Endothelial cell of umbilical vein (primary cell): ENCODE measurements around the gene ZNF92. TPM values are rescaled to one million over a fixed set of nuclear protein-coding genes. Genes with fewer than 3 reads are reported as not detected.
A peak's percentile ranks its signal among the peaks of the same experiment; 100 is the strongest.
"Not testable (repeated sequence)": the region's sequence is repeated elsewhere in the genome, so short reads cannot be mapped to it uniquely, and the experiment has no call there.

Source experiments
- BruUV-seq: library from RNA; stranded (reverse); fragments of 400-500 nt; replicated peaks from 2 replicates; lab custom pipeline; 2021; lab: Mats Ljungman, UMichigan
- CTCF ChIA-PET: fragments of 300-600, 350-600 bp; sonication (Branson Sonifier 250); formaldehyde crosslinking; loops from one replicate; lab custom pipeline; 2021; ENCODE audit warnings: antibody characterized with exemption, inconsistent platforms; lab: Charles Lee
- POLR2A ChIA-PET: fragments of 300-600, 350-600 bp; sonication (Branson Sonifier 250); formaldehyde crosslinking; loops from one replicate; lab custom pipeline; 2021; ENCODE audit warnings: antibody characterized with exemption, inconsistent platforms; lab: Charles Lee
- DNase-seq: peaks from one replicate; pipeline ENCODE4 v3.0.0-alpha.2; 2011; ENCODE audit warnings: low read depth, low spot score
- FAIRE-seq: peaks from 2 replicates; lab custom pipeline; 2011; peaks lifted over from hg19 to GRCh38; lab: Jason Lieb, UNC
- H2AFZ ChIP-seq: 2 replicates; pipeline ENCODE4 v1.6.0; 2012; ENCODE audit warnings: low read depth, low read length, control low read depth, inconsistent platforms
- H3K27ac ChIP-seq: 2 replicates; pipeline ENCODE4 v1.5.1; 2011; ENCODE audit warnings: low read depth, mild to moderate bottlenecking, control low read depth, low read length, moderate library complexity; ENCODE audit not compliant: insufficient read depth
- H3K27me3 ChIP-seq, 2 experiments: 2 replicates each; pipeline versions ENCODE4 v1.6.0 to v1.6.1; 2011; ENCODE audit warnings: low read length in 2 of 2, mixed read lengths in 1 of 2; ENCODE audit not compliant: control insufficient read depth in 2 of 2, insufficient read depth in 2 of 2
- H3K36me3 ChIP-seq, 2 experiments: 2 replicates in 1 of 2; 3 replicates in 1 of 2; pipeline ENCODE4 v1.5.1; 2011; ENCODE audit warnings: low read length in 2 of 2, mild to moderate bottlenecking in 1 of 2, moderate library complexity in 1 of 2; ENCODE audit not compliant: control insufficient read depth in 2 of 2, insufficient read depth in 2 of 2; ENCODE audit errors: extremely low read depth in 1 of 2
- H3K4me1 ChIP-seq: 3 replicates; pipeline ENCODE4 v1.5.1; 2011; ENCODE audit warnings: mild to moderate bottlenecking, low read length; ENCODE audit not compliant: control insufficient read depth, insufficient read depth; ENCODE audit errors: extremely low read depth
- H3K4me2 ChIP-seq: 2 replicates; pipeline ENCODE4 v1.6.1; 2011; ENCODE audit warnings: low read length, control low read depth, mixed read lengths; ENCODE audit not compliant: insufficient read depth
- H3K4me3 ChIP-seq, 3 experiments: fragments of 200-600 bp in 1 of 3; sonication (generic), shearing (Covaris generic) in 1 of 3; replicated peaks in 1 of 3; 2 replicates each; pipeline ENCODE4 v1.5.1; 2011 to 2016; ENCODE audit warnings: control low read depth in 3 of 3, low read length in 3 of 3, mild to moderate bottlenecking in 2 of 3, inconsistent platforms in 1 of 3, low read depth in 1 of 3, moderate library complexity in 1 of 3; ENCODE audit not compliant: insufficient read depth in 1 of 3
- H3K79me2 ChIP-seq: 2 replicates; pipeline ENCODE4 v1.6.0; 2012; ENCODE audit warnings: low read length, inconsistent platforms; ENCODE audit not compliant: control insufficient read depth, insufficient read depth
- H3K9ac ChIP-seq: replicated peaks from 2 replicates; pipeline ENCODE3; 2011; ENCODE audit warnings: low read length, control low read depth; ENCODE audit not compliant: insufficient read depth; ENCODE audit errors: extremely low read depth
- H3K9me1 ChIP-seq: replicated peaks from 3 replicates; pipeline ENCODE4 v1.6.0; 2011; ENCODE audit warnings: mild to moderate bottlenecking, low read length; ENCODE audit not compliant: control insufficient read depth, insufficient read depth; ENCODE audit errors: extremely low read depth
- H3K9me3 ChIP-seq: replicated peaks from 2 replicates; pipeline ENCODE4 v1.5.1; 2012; ENCODE audit warnings: low read length, inconsistent platforms; ENCODE audit not compliant: control insufficient read depth, insufficient read depth
- H4K20me1 ChIP-seq: replicated peaks from 2 replicates; pipeline ENCODE3; 2011; ENCODE audit warnings: mild to moderate bottlenecking, low read length; ENCODE audit not compliant: control insufficient read depth, insufficient read depth; ENCODE audit errors: extremely low read depth
- EZH2 ChIP-seq: IDR thresholded peaks from 2 replicates; pipeline ENCODE4 v1.6.1; 2012; ENCODE audit warnings: borderline replicate concordance, low read depth, mild to moderate bottlenecking, moderate library complexity, low read length, inconsistent platforms; ENCODE audit not compliant: severe bottlenecking
- FOS ChIP-seq: IDR thresholded peaks from 2 replicates; pipeline ENCODE4 v1.6.1; 2011; ENCODE audit warnings: mild to moderate bottlenecking, low read length, moderate library complexity, borderline replicate concordance; ENCODE audit not compliant: insufficient read depth
- GATA2 ChIP-seq: IDR thresholded peaks from 2 replicates; pipeline ENCODE4 v1.7.0; 2011; ENCODE audit warnings: low read depth, mild to moderate bottlenecking, moderate library complexity, mixed read lengths, low read length; ENCODE audit not compliant: insufficient read length, insufficient read depth
- JUN ChIP-seq: IDR thresholded peaks from 2 replicates; pipeline ENCODE4 v1.6.1; 2011; ENCODE audit warnings: borderline replicate concordance, low read depth; ENCODE audit not compliant: insufficient read length, insufficient read depth
- MYC ChIP-seq: IDR thresholded peaks from one replicate; pipeline ENCODE4 v1.6.1; 2011; ENCODE audit warnings: mild to moderate bottlenecking, low read depth, low read length
- POLR2A ChIP-seq: IDR thresholded peaks from 2 replicates; pipeline ENCODE4 v1.6.1; 2012; ENCODE audit warnings: low read depth, mild to moderate bottlenecking, control low read depth, low read length
- POLR2AphosphoS5 ChIP-seq: IDR thresholded peaks from 2 replicates; pipeline ENCODE4 v1.6.1; 2012; ENCODE audit warnings: low read depth, mild to moderate bottlenecking, control low read depth, low read length, moderate library complexity; ENCODE audit not compliant: insufficient read depth
- dilution Hi-C: fragments of 300-500 bp; cut with MboI; formaldehyde crosslinking; loops from one replicate; pipeline ENCODE4 v1.15.0; 2019; ENCODE audit warnings: low sequenced_read_pairs; ENCODE audit not compliant: extremely low pct_ligation_motif_present
- intact Hi-C: fragments of 100-400 bp; cut with micrococcal nuclease; formaldehyde crosslinking; loops from one replicate; pipeline ENCODE4 v1.10.0; 2022
- polyA plus RNA-seq, 4 experiments: library from polyadenylated mRNA; depleted of rRNA in 3 of 4; stranded (reverse) in 3 of 4; unstranded in 1 of 4; fragments of >200 nt; gene quantifications; 2 replicates each; pipeline versions ENCODE4 v1.2.1 to v1.2.3, GENCODE V29; 2011 to 2012; ENCODE audit warnings: missing spikeins in 1 of 4
- total RNA-seq: library from RNA; stranded (reverse); gene quantifications from 2 replicates; pipeline ENCODE4 v1.2.3, GENCODE V29; 2021
- TF ChIP-seq, protein P1 (sequence below): IDR thresholded peaks from 2 replicates; pipeline ENCODE4 v1.6.1; 2011; ENCODE audit not compliant: insufficient read depth, insufficient read length
- TF ChIP-seq, protein P2 (sequence below), 2 donors: IDR thresholded peaks; 1 replicate in 1 of 2; 2 replicates in 1 of 2; pipeline ENCODE4 v1.5.1; 2011; ENCODE audit warnings: low read length in 2 of 2, mild to moderate bottlenecking in 2 of 2, moderate library complexity in 2 of 2, control low read depth in 1 of 2, inconsistent platforms in 1 of 2, low read depth in 1 of 2; ENCODE audit not compliant: insufficient read depth in 1 of 2; ENCODE audit errors: extremely low read depth in 1 of 2

The ZNF92 gene
- total and polyA plus RNA-seq, 2 donors (not counting 3 experiments of a cell fraction or from before 2014, with no cell fraction given) = 0.90 to 8.9 TPM

DNA sequence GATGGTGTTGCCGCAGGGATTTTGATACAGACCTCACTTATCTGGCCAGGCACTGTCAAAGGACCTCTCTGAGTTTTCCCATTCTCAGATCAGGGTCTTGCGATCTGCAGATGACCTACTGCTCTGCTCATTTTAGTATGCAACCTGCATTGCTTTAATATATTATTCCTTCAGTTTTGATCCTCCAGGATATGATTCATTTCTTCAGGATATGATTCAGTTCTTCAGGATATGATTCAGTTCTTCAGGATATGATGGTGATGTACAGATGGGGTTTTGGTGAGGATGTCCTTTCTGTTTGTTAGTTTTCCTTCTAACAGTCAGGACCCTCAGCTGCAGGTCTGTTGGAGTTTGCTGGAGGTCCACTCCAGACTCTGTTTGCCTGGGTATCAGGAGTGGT, 33.1 kb downstream of the ZNF92 start:
- H3K27me3 ChIP-seq, H3K4me1 ChIP-seq, H3K79me2 ChIP-seq, H3K9me1 ChIP-seq, H2AFZ ChIP-seq, H3K9ac ChIP-seq, FAIRE-seq, dilution Hi-C loops, intact Hi-C loops, H3K4me2 ChIP-seq, CTCF ChIA-PET, H4K20me1 ChIP-seq, H3K27ac ChIP-seq, BruUV-seq, H3K36me3 ChIP-seq, H3K4me3 ChIP-seq, H3K9me3 ChIP-seq, POLR2A ChIA-PET: not testable (repeated sequence)
- DNase-seq = peak; percentile 35
- TF ChIP-seq JUN = peak; percentile 64
- peak; percentile 40 for TF ChIP-seq FOS

DNA sequence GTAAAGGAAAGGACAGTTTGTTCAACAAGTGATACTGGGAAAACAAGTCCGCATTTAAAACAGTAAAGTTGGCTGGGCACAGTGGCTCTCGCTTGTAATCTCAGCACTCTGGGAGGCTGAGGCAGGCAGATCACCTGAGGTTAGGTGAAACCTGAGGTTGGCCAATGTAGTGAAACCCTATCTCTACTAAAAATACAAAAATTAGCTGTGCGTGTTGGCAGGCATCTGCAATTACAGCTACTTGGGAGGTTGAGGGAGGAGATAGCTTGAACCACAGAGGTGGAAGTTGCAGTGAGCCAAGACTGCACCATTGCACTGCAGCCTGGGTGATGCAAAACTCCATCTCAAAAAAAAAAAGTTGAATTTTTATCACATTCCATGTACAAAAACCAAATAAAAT, 35.7 kb downstream of the ZNF92 start:
- Histone ChIP-seq H3K4me3 (no peak overlapping the region), H3K27me3 (peaks cover 0 to 2% of the 10 kb centered on the region in 2 experiments), H3K79me2 (no peaks in the 10 kb centered on the region), H2AFZ (no peak overlapping the region), H4K20me1 (no peaks in the 10 kb centered on the region), H3K4me2 (no peak overlapping the region), H3K9ac (no peak overlapping the region), H3K4me1 (peaks cover 5% of the 10 kb centered on the region), H3K9me3 (peaks cover 2% of the 10 kb centered on the region), H3K36me3 (no peaks in the 10 kb centered on the region), H3K9me1 (no peaks in the 10 kb centered on the region), H3K27ac (no peak overlapping the region)
- ChIA-PET CTCF (interaction anchor here (0.8 kb wide), 1 partner anchor 11 kb away, joined by 3 read pairs; no protein-coding TSS in a partner anchor), POLR2A (no interaction called here)
- intact Hi-C loops = no loop called here
- dilution Hi-C loops = no loop called here
- no peak for FAIRE-seq
- no peak for DNase-seq
- TF ChIP-seq POLR2A = no peak
- no peak for TF ChIP-seq EZH2
- TF ChIP-seq, protein P1, sequence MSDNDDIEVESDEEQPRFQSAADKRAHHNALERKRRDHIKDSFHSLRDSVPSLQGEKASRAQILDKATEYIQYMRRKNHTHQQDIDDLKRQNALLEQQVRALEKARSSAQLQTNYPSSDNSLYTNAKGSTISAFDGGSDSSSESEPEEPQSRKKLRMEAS = no peak
- TF ChIP-seq POLR2AphosphoS5 = no peak
- TF ChIP-seq MYC = no peak
- no peak for TF ChIP-seq JUN
- TF ChIP-seq FOS = no peak
- TF ChIP-seq, protein P2, sequence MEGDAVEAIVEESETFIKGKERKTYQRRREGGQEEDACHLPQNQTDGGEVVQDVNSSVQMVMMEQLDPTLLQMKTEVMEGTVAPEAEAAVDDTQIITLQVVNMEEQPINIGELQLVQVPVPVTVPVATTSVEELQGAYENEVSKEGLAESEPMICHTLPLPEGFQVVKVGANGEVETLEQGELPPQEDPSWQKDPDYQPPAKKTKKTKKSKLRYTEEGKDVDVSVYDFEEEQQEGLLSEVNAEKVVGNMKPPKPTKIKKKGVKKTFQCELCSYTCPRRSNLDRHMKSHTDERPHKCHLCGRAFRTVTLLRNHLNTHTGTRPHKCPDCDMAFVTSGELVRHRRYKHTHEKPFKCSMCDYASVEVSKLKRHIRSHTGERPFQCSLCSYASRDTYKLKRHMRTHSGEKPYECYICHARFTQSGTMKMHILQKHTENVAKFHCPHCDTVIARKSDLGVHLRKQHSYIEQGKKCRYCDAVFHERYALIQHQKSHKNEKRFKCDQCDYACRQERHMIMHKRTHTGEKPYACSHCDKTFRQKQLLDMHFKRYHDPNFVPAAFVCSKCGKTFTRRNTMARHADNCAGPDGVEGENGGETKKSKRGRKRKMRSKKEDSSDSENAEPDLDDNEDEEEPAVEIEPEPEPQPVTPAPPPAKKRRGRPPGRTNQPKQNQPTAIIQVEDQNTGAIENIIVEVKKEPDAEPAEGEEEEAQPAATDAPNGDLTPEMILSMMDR (IDR thresholded peaks at IDR 0.05; ENCODE audit: extremely low read depth in 1 of 2, insufficient read depth in 1 of 2, low read depth in 1 of 2, low read length in 2 of 2) = no peak
- TF ChIP-seq GATA2 = no peak
- BruUV-seq = no TSS peak
